Retinal pigment epithelial cell (primary cell): Measurements from ENCODE around the gene SPNS1.
"Not testable (repeated sequence)": the region's sequence is repeated elsewhere in the genome, so short reads cannot be mapped to it uniquely, and the experiment has no call there.

ENCODE experiments used
- DNase-seq: peaks from one replicate; pipeline ENCODE4 v3.0.0-alpha.2; 2010; ENCODE audit warnings: low read depth
- H3K4me3 ChIP-seq: 2 replicates; pipeline ENCODE4 v1.5.1; 2011; ENCODE audit warnings: mild to moderate bottlenecking, low read length, control low read depth, moderate library complexity
- TF ChIP-seq, protein P1 (sequence below): conservative IDR thresholded peaks from 2 replicates; pipeline ENCODE4 v1.5.1; 2011; ENCODE audit warnings: low read depth, low read length, control low read depth, inconsistent platforms

Gene SPNS1, protein sequence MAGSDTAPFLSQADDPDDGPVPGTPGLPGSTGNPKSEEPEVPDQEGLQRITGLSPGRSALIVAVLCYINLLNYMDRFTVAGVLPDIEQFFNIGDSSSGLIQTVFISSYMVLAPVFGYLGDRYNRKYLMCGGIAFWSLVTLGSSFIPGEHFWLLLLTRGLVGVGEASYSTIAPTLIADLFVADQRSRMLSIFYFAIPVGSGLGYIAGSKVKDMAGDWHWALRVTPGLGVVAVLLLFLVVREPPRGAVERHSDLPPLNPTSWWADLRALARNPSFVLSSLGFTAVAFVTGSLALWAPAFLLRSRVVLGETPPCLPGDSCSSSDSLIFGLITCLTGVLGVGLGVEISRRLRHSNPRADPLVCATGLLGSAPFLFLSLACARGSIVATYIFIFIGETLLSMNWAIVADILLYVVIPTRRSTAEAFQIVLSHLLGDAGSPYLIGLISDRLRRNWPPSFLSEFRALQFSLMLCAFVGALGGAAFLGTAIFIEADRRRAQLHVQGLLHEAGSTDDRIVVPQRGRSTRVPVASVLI

DNA sequence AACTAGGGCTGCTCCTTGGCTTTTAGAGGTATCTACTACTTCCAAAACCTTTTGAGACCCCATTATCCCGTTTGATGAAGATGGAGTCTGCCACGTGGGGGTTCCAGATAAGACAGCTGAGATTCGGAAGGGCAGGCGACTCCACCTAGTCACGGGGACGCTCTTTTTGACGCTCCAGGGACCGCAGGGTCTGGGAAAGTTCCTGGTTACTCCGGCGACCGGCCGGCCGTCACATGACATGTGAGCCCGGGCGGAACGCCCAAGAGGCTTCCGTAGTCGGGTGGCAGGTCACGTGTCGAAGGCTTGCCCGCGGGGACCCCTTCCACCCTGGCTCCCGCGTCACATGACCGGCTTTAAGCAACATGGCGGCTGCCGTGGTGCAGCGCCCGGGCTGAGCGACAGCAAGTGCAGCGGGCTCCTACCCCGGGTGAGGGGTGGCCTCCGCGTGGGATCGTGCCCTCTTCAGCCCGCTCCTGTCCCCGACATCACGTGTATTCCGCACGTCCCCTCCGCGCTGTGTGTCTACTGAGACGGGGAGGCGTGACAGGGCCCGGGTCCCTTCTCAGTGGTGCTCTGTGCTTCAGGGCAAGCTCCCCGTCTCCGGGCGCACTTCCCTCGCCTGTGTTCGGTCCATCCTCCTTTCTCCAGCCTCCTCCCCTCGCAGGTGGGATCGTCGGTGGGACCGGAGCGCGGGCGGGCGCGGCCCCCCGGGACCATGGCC is at the start of gene SPNS1:
Gene SPNS1, plus strand, starts transcription at position 342 of the 721 bp plus-strand sequence. Its CDS starts 374 bp downstream, at position 716.
- H3K4me3 ChIP-seq: peak within 1 kb of the TSS; percentile 93
- DNase-seq: peak; percentile 89
- TF ChIP-seq, protein P1, sequence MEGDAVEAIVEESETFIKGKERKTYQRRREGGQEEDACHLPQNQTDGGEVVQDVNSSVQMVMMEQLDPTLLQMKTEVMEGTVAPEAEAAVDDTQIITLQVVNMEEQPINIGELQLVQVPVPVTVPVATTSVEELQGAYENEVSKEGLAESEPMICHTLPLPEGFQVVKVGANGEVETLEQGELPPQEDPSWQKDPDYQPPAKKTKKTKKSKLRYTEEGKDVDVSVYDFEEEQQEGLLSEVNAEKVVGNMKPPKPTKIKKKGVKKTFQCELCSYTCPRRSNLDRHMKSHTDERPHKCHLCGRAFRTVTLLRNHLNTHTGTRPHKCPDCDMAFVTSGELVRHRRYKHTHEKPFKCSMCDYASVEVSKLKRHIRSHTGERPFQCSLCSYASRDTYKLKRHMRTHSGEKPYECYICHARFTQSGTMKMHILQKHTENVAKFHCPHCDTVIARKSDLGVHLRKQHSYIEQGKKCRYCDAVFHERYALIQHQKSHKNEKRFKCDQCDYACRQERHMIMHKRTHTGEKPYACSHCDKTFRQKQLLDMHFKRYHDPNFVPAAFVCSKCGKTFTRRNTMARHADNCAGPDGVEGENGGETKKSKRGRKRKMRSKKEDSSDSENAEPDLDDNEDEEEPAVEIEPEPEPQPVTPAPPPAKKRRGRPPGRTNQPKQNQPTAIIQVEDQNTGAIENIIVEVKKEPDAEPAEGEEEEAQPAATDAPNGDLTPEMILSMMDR: no peak

DNA sequence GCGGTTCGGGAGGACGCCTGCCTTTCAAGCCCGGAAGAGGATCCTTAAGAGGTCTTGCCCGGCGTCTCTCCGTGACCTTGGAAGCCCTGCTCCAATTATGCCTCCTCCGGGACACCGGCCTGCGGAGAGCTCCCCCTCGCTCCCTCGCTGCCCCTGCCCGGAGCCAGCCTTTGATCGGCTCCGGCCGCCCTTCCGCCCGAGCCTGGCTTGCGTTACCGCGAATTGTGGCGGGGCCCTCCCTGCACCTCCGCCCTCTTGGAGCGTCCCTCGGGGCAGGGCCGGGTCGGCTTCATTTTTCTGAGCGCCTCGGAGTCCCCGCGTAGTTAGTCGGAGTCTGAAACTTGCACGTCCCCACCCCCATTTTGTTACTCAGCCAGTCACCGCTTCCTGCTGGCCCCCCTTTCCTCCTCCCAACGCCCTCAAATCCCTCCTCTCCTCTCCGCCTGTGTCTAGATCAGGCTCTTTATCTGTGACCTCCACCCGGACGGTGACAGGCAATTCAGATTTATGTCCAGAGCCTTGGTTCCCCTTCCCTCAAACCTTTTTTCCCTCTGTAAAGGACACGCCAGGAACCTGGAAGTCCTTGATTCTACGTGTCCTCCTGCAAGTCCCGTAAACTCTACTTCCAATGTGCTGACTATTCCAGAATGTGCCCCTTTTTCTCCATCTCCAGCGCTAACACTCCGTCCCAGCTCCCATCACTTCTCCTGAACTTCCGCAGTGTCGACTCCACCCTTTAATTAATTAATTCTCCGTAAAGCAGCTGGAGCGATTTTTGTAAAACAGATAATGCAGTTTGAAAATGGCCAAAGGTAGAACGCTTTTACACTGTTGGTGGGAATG is 49.0 kb upstream of the SPNS1 start:
- H3K4me3 ChIP-seq: peak overlapping the region; percentile 76
- no peak for DNase-seq
- TF ChIP-seq, protein P1: no peak

DNA sequence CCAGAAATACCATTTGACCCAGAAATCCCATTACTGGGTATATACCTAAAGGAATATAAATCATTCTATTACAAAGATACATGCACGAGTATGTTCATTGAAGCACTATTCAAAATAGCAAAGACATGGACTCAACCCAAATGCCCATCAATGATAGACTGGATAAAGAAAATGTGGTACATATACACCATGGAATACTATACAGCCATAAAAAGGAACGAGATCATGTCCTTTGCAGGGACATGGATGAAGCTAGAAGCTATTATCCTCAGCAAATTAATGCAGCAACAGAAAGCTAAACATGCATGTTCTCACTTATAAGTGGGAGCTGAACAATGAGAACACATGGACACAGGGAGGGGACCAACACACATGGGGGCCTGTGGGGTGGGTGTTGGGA is 48.3 kb upstream of the SPNS1 start:
- DNase-seq, H3K4me3 ChIP-seq: not testable (repeated sequence)

DNA sequence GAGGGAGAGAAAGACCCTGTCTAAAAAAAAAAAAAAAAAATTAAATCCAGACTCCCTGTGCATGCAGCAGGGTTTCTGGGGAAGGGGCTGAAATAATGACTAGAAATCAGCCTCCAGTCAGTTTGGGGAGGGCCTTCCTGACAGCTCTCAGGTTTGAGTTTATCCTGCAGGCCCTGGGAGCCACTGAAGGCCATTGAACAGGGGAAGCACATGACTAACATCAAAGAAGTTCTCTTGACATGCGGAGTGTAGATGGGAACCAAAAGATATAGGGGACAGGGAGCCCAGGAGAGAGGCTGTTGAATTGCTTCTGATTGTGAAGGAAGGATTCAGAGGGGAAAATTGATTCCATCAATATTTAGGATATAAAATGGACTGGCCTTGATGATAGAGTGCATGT is 46.8 kb upstream of the SPNS1 start:
- TF ChIP-seq, protein P1: no peak
- H3K4me3 ChIP-seq: no peak overlapping the region
- no peak for DNase-seq

DNA sequence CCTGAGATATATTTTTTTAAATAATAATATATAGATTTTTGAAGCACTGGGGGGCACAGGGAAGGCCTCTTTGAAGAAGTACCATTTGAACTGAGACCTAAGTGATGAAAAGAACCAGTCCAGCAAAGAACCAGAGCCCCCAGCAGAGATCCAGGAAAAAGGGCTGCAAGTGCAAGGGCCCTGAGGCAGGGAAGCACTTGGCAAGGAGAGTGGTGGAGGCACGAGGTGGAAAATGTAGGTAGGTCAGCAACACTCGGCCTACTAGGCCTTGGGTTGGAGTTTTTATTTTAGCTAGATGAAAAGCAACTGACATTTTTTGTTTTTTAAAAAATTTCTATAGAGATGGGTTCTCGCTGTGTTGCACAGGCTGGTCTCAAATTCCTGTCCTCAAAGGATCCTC is 44.4 kb upstream of the SPNS1 start:
- TF ChIP-seq, protein P1: no peak

DNA sequence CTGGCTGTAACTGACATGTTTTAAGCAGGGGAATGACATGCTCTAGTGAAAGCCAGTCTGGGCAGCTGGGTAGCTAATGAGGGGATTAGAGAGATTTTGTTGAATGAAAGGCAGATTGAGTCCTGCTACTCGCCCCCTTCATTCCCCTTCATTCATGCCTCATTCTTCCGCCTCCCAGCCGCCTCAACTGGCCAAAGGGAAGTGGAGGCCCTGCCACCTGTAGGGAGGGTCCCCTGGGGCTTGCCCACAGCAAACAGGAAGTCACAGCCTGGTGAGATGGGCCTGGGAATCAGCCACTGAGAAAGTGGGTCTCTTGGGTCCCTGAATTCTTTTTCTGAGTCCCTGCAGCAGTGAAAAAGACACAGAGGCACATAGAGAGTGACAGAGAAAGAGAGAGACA is 43.9 kb upstream of the SPNS1 start:
- DNase-seq: no peak
- TF ChIP-seq, protein P1: no peak
- H3K4me3 ChIP-seq: no peak overlapping the region

More for the DNA sequence above, 44.4 kb upstream of the SPNS1 start:
- no peak overlapping the region for H3K4me3 ChIP-seq
- no peak for DNase-seq

DNA sequence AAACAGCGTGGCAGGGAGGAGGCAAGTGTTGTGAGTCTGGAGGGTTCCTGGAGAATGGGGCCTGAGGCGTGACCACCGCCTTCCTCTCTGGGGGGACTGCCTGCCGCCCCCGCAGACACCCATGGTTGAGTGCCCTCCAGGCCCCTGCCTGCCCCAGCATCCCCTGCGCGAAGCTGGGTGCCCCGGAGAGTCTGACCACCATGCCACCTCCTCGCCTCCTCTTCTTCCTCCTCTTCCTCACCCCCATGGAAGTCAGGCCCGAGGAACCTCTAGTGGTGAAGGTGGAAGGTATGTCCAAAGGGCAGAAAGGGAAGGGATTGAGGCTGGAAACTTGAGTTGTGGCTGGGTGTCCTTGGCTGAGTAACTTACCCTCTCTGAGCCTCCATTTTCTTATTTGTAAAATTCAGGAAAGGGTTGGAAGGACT is 42.8 kb upstream of the SPNS1 start, which contains the start of gene CD19:
Gene CD19, plus strand, starts transcription at position 171 of the 425 bp plus-strand sequence. Its CDS starts 30 bp downstream, at position 201.
- DNase-seq: no peak
- H3K4me3 ChIP-seq: no peak within 1 kb of the TSS
- TF ChIP-seq, protein P1: no peak
